ENCODE measurements around the gene PTPRA.

Gene PTPRA

GRCh38 chr20:2984956-2985661 is 111.8 kb downstream of the PTPRA start:
- Histone ChIP-seq H3K4me2 (ENCODE audit: low read length) (peak overlapping the region; percentile 37), H2AFZ (ENCODE audit: insufficient read depth, low read length, poor library complexity) (no peak overlapping the region), H3K9ac (ENCODE audit: low read length) (no peak overlapping the region), H2BK120ac (ENCODE audit: insufficient read depth, low read length, poor library complexity) (no peak overlapping the region), H3K4me3 (ENCODE audit: low read depth, low read length) (no peak overlapping the region), H3K79me1 (ENCODE audit: low read length) (peaks cover 4% of the 10 kb centered on the region), H3K9me3 (ENCODE audit: insufficient read depth, low read depth, low read length) (no peaks in the 10 kb centered on the region), H3K27me3 (ENCODE audit: insufficient read depth, low read length) (no peaks in the 10 kb centered on the region), H4K12ac (ENCODE audit: low read depth, low read length) (no peak overlapping the region), H4K8ac (ENCODE audit: low read depth, low read length) (no peak overlapping the region), H2AK5ac (ENCODE audit: low read length) (no peak overlapping the region), H3K4me1 (ENCODE audit: control insufficient read depth in 1 of 2, insufficient read depth in 2 of 2, low read length in 2 of 2) (peaks cover 9 to 24% of the 10 kb centered on the region in 2 experiments), H3K23ac (ENCODE audit: low read length) (no peak overlapping the region), H2BK12ac (ENCODE audit: low read length) (no peak overlapping the region), H3K18ac (ENCODE audit: low read length) (no peak overlapping the region), H3K4ac (ENCODE audit: low read depth, low read length) (no peak overlapping the region), H4K91ac (ENCODE audit: low read depth, low read length) (no peak overlapping the region), H3K27ac (ENCODE audit: low read depth, low read length) (peak overlapping the region; percentile 67), H3K79me2 (ENCODE audit: control insufficient read depth, insufficient read depth, low read length, poor library complexity) (peaks cover 2% of the 10 kb centered on the region), H2BK5ac (ENCODE audit: low read depth, low read length, poor library complexity) (no peak overlapping the region), H3K36me3 (ENCODE audit: control insufficient read depth in 1 of 2, insufficient read depth in 2 of 2, low read length in 2 of 2) (peaks cover 6 to 10% of the 10 kb centered on the region in 2 experiments), H3K14ac (ENCODE audit: low read length) (no peak overlapping the region)
- no CpG with 5 or more reads among the region's 6 CpGs for WGBS (ENCODE audit: extremely low coverage, insufficient coverage, insufficient read length)
- DNase-seq, result peak; percentile 59 to 68

- H3K14ac ChIP-seq (ENCODE audit: low read length), result no peak overlapping the region
- peaks cover 2% of the 10 kb centered on the region for H3K79me2 ChIP-seq (ENCODE audit: control insufficient read depth, insufficient read depth, low read length, poor library complexity)
- no peak overlapping the region for H2AK5ac ChIP-seq (ENCODE audit: low read length)
- no peak overlapping the region for H3K4me3 ChIP-seq (ENCODE audit: low read depth, low read length)
- peaks cover 9 to 23% of the 10 kb centered on the region in 2 experiments for H3K4me1 ChIP-seq (ENCODE audit: control insufficient read depth in 1 of 2, insufficient read depth in 2 of 2, low read length in 2 of 2)
- H3K9me3 ChIP-seq (ENCODE audit: insufficient read depth, low read depth, low read length), result no peaks in the 10 kb centered on the region
- peak in 1 of 2 donors; percentile 30 for DNase-seq
- WGBS (ENCODE audit: extremely low coverage, insufficient coverage, insufficient read length), result no CpG with 5 or more reads among the region's 2 CpGs
- peaks cover 8 to 15% of the 10 kb centered on the region in 2 experiments for H3K36me3 ChIP-seq (ENCODE audit: control insufficient read depth in 1 of 2, insufficient read depth in 2 of 2, low read length in 2 of 2)
- H3K9ac ChIP-seq (ENCODE audit: low read length), result no peak overlapping the region
- no peak overlapping the region for H4K8ac ChIP-seq (ENCODE audit: low read depth, low read length)
- H3K79me1 ChIP-seq (ENCODE audit: low read length), result peaks cover 4% of the 10 kb centered on the region
- H2BK120ac ChIP-seq (ENCODE audit: insufficient read depth, low read length, poor library complexity), result no peak overlapping the region
- H3K18ac ChIP-seq (ENCODE audit: low read length), result no peak overlapping the region
- H3K23ac ChIP-seq (ENCODE audit: low read length), result no peak overlapping the region
- no peak overlapping the region for H2BK5ac ChIP-seq (ENCODE audit: low read depth, low read length, poor library complexity)
- no peak overlapping the region for H3K4ac ChIP-seq (ENCODE audit: low read depth, low read length)
- no peak overlapping the region for H2BK12ac ChIP-seq (ENCODE audit: low read length)
- H2AFZ ChIP-seq (ENCODE audit: insufficient read depth, low read length, poor library complexity), result no peak overlapping the region
- no peak overlapping the region for H3K4me2 ChIP-seq (ENCODE audit: low read length)
- no peak overlapping the region for H3K27ac ChIP-seq (ENCODE audit: low read depth, low read length)
- H4K91ac ChIP-seq (ENCODE audit: low read depth, low read length), result no peak overlapping the region
- H3K27me3 ChIP-seq (ENCODE audit: insufficient read depth, low read length), result no peaks in the 10 kb centered on the region
- H4K12ac ChIP-seq (ENCODE audit: low read depth, low read length), result no peak overlapping the region
These were observed 113.2 kb downstream of the PTPRA start for GRCh38 chr20:2986466-2986865.

GRCh38 chr20:2987861-2988260 is 114.6 kb downstream of the PTPRA start:
- no peak for DNase-seq
- Histone ChIP-seq H3K79me1 (ENCODE audit: low read length) (peaks cover 4% of the 10 kb centered on the region), H3K23ac (ENCODE audit: low read length) (no peak overlapping the region), H3K27ac (ENCODE audit: low read depth, low read length) (no peak overlapping the region), H3K18ac (ENCODE audit: low read length) (no peak overlapping the region), H3K9ac (ENCODE audit: low read length) (no peak overlapping the region), H4K91ac (ENCODE audit: low read depth, low read length) (no peak overlapping the region), H3K9me3 (ENCODE audit: insufficient read depth, low read depth, low read length) (no peaks in the 10 kb centered on the region), H2AK5ac (ENCODE audit: low read length) (no peak overlapping the region), H2BK120ac (ENCODE audit: insufficient read depth, low read length, poor library complexity) (no peak overlapping the region), H2AFZ (ENCODE audit: insufficient read depth, low read length, poor library complexity) (no peak overlapping the region), H3K79me2 (ENCODE audit: control insufficient read depth, insufficient read depth, low read length, poor library complexity) (peaks cover 2% of the 10 kb centered on the region), H3K36me3 (ENCODE audit: control insufficient read depth in 1 of 2, insufficient read depth in 2 of 2, low read length in 2 of 2) (peaks cover 10 to 16% of the 10 kb centered on the region in 2 experiments), H4K12ac (ENCODE audit: low read depth, low read length) (no peak overlapping the region), H3K4me2 (ENCODE audit: low read length) (no peak overlapping the region), H2BK5ac (ENCODE audit: low read depth, low read length, poor library complexity) (no peak overlapping the region), H3K14ac (ENCODE audit: low read length) (no peak overlapping the region), H4K8ac (ENCODE audit: low read depth, low read length) (no peak overlapping the region), H3K4me3 (ENCODE audit: low read depth, low read length) (no peak overlapping the region), H3K4ac (ENCODE audit: low read depth, low read length) (no peak overlapping the region), H3K27me3 (ENCODE audit: insufficient read depth, low read length) (no peaks in the 10 kb centered on the region), H2BK12ac (ENCODE audit: low read length) (no peak overlapping the region), H3K4me1 (ENCODE audit: control insufficient read depth in 1 of 2, insufficient read depth in 2 of 2, low read length in 2 of 2) (peaks cover 11 to 24% of the 10 kb centered on the region in 2 experiments)
- no CpG with 5 or more reads among the region's 5 CpGs for WGBS (ENCODE audit: extremely low coverage, insufficient coverage, insufficient read length)

GRCh38 chr20:2991532-2991931 is 118.3 kb downstream of the PTPRA start:
- H3K14ac ChIP-seq (ENCODE audit: low read length), result no peak overlapping the region
- H2AFZ ChIP-seq (ENCODE audit: insufficient read depth, low read length, poor library complexity), result no peak overlapping the region
- H2BK12ac ChIP-seq (ENCODE audit: low read length), result no peak overlapping the region
- H3K27ac ChIP-seq (ENCODE audit: low read depth, low read length), result no peak overlapping the region
- no peak overlapping the region for H4K12ac ChIP-seq (ENCODE audit: low read depth, low read length)
- H3K4me2 ChIP-seq (ENCODE audit: low read length), result no peak overlapping the region
- H3K18ac ChIP-seq (ENCODE audit: low read length), result no peak overlapping the region
- no peaks in the 10 kb centered on the region for H3K79me1 ChIP-seq (ENCODE audit: low read length)
- H3K23ac ChIP-seq (ENCODE audit: low read length), result no peak overlapping the region
- DNase-seq, result no peak
- peaks cover 10% of the 10 kb centered on the region in 2 experiments for H3K4me1 ChIP-seq (ENCODE audit: control insufficient read depth in 1 of 2, insufficient read depth in 2 of 2, low read length in 2 of 2)
- no peak overlapping the region for H4K8ac ChIP-seq (ENCODE audit: low read depth, low read length)
- no peaks in the 10 kb centered on the region for H3K79me2 ChIP-seq (ENCODE audit: control insufficient read depth, insufficient read depth, low read length, poor library complexity)
- no peaks in the 10 kb centered on the region for H3K9me3 ChIP-seq (ENCODE audit: insufficient read depth, low read depth, low read length)
- H3K9ac ChIP-seq (ENCODE audit: low read length), result no peak overlapping the region
- H2BK120ac ChIP-seq (ENCODE audit: insufficient read depth, low read length, poor library complexity), result no peak overlapping the region
- peaks cover 10 to 16% of the 10 kb centered on the region in 2 experiments for H3K36me3 ChIP-seq (ENCODE audit: control insufficient read depth in 1 of 2, insufficient read depth in 2 of 2, low read length in 2 of 2)
- no peak overlapping the region for H4K91ac ChIP-seq (ENCODE audit: low read depth, low read length)
- H2AK5ac ChIP-seq (ENCODE audit: low read length), result no peak overlapping the region
- H3K4ac ChIP-seq (ENCODE audit: low read depth, low read length), result no peak overlapping the region
- no CpG with 5 or more reads among the region's 5 CpGs for WGBS (ENCODE audit: extremely low coverage, insufficient coverage, insufficient read length)
- no peak overlapping the region for H2BK5ac ChIP-seq (ENCODE audit: low read depth, low read length, poor library complexity)
- H3K27me3 ChIP-seq (ENCODE audit: insufficient read depth, low read length), result no peaks in the 10 kb centered on the region
- H3K4me3 ChIP-seq (ENCODE audit: low read depth, low read length), result no peak overlapping the region
